H9 (cell line): ENCODE data around the gene TRAFD1. TPM values are rescaled to one million over a fixed set of nuclear protein-coding genes. Genes with fewer than 3 reads are reported as not detected.

Source experiments
- DNase-seq: peaks from one replicate; pipeline ENCODE4 v3.0.0-alpha.2; 2017
- H2AFZ ChIP-seq: one replicate; pipeline ENCODE4 v1.6.1; 2013; ENCODE audit warnings: mild to moderate bottlenecking, low read length, control low read depth, moderate library complexity
- H2AK5ac ChIP-seq: 2 replicates; pipeline ENCODE4 v1.6.1; 2013; ENCODE audit warnings: low read length, control low read depth, mixed read lengths; ENCODE audit not compliant: insufficient read length
- H2BK120ac ChIP-seq: one replicate; pipeline ENCODE4 v1.6.1; 2013; ENCODE audit warnings: low read depth, mild to moderate bottlenecking, low read length, control low read depth, inconsistent platforms; ENCODE audit not compliant: poor library complexity, severe bottlenecking
- H2BK12ac ChIP-seq: 2 replicates; pipeline ENCODE4 v1.6.1; 2013; ENCODE audit warnings: low read length, control low read depth, mixed read lengths, low read depth; ENCODE audit not compliant: insufficient read length
- H2BK15ac ChIP-seq: 2 replicates; pipeline ENCODE4 v1.6.1; 2013; ENCODE audit warnings: low read depth, low read length, control low read depth
- H2BK20ac ChIP-seq: one replicate; pipeline ENCODE4 v1.6.1; 2013; ENCODE audit warnings: low read depth, mild to moderate bottlenecking, low read length, control low read depth, inconsistent platforms; ENCODE audit not compliant: poor library complexity, severe bottlenecking
- H2BK5ac ChIP-seq: 2 replicates; pipeline ENCODE4 v1.6.1; 2013; ENCODE audit warnings: low read length, control low read depth, mixed read lengths; ENCODE audit not compliant: insufficient read length
- H3K14ac ChIP-seq: 2 replicates; pipeline ENCODE4 v1.6.1; 2013; ENCODE audit warnings: low read length, control low read depth; ENCODE audit not compliant: insufficient read depth
- H3K18ac ChIP-seq: 2 replicates; pipeline ENCODE4 v1.6.1; 2013; ENCODE audit warnings: low read depth, mild to moderate bottlenecking, mixed read lengths, low read length, control low read depth; ENCODE audit not compliant: insufficient read length
- H3K23ac ChIP-seq: 2 replicates; pipeline ENCODE4 v1.6.1; 2013; ENCODE audit warnings: low read length, control low read depth, mixed read lengths, low read depth; ENCODE audit not compliant: insufficient read length
- H3K23me2 ChIP-seq: 2 replicates; pipeline ENCODE4 v1.6.1; 2013; ENCODE audit warnings: low read depth, mild to moderate bottlenecking, mixed read lengths, low read length, control low read depth; ENCODE audit not compliant: insufficient read length, poor library complexity, severe bottlenecking
- H3K27ac ChIP-seq: 2 replicates; pipeline ENCODE4 v1.5.1; 2013; ENCODE audit warnings: low read length, control low read depth, mixed read lengths, low read depth; ENCODE audit not compliant: insufficient read length
- H3K27me3 ChIP-seq: 2 replicates; pipeline ENCODE4 v1.6.1; 2013; ENCODE audit warnings: low read length, control low read depth, inconsistent platforms; ENCODE audit not compliant: insufficient read depth
- H3K4ac ChIP-seq: 2 replicates; pipeline ENCODE4 v1.6.1; 2013; ENCODE audit warnings: low read depth, mild to moderate bottlenecking, control low read depth, inconsistent platforms, low read length, moderate library complexity
- H3K4me1 ChIP-seq: 2 replicates; pipeline ENCODE4 v1.6.1; 2013; ENCODE audit warnings: low read length, control low read depth, inconsistent platforms; ENCODE audit not compliant: insufficient read depth
- H3K4me2 ChIP-seq: 2 replicates; pipeline ENCODE4 v1.6.1; 2013; ENCODE audit warnings: low read length, control low read depth, mixed read lengths; ENCODE audit not compliant: insufficient read length, insufficient read depth
- H3K56ac ChIP-seq: 2 replicates; pipeline ENCODE4 v1.6.1; 2013; ENCODE audit warnings: low read depth, mild to moderate bottlenecking, mixed read lengths, low read length, control low read depth; ENCODE audit not compliant: insufficient read length
- H3K79me1 ChIP-seq: 2 replicates; pipeline ENCODE4 v1.6.1; 2013; ENCODE audit warnings: low read depth, mild to moderate bottlenecking, moderate library complexity, low read length, control low read depth, inconsistent platforms; ENCODE audit not compliant: insufficient read depth, poor library complexity, severe bottlenecking
- H3K79me2 ChIP-seq: 2 replicates; pipeline ENCODE4 v1.6.1; 2013; ENCODE audit warnings: low read length, control low read depth, inconsistent platforms; ENCODE audit not compliant: insufficient read depth
- H3K9ac ChIP-seq: 2 replicates; pipeline ENCODE4 v1.6.1; 2013; ENCODE audit warnings: low read length, control low read depth, mixed read lengths; ENCODE audit not compliant: insufficient read length; ENCODE audit errors: extremely low read depth
- H3K9me3 ChIP-seq: one replicate; pipeline ENCODE4 v1.6.1; 2013; ENCODE audit warnings: low read depth, low read length, inconsistent platforms; ENCODE audit not compliant: control insufficient read depth
- H3T11ph ChIP-seq: one replicate; pipeline ENCODE4 v1.6.1; 2013; ENCODE audit warnings: mild to moderate bottlenecking, low read length, control low read depth, inconsistent platforms
- H4K20me1 ChIP-seq: one replicate; pipeline ENCODE4 v1.6.1; 2013; ENCODE audit not compliant: control insufficient read depth, insufficient read length, insufficient read depth
- H4K5ac ChIP-seq: 2 replicates; pipeline ENCODE4 v1.6.1; 2013; ENCODE audit warnings: low read depth, mild to moderate bottlenecking, mixed read lengths, low read length, control low read depth; ENCODE audit not compliant: insufficient read length
- H4K8ac ChIP-seq: replicated peaks from 2 replicates; pipeline ENCODE4 v1.6.1; 2013; ENCODE audit warnings: low read length, control low read depth, mixed read lengths, low read depth; ENCODE audit not compliant: insufficient read length
- H4K91ac ChIP-seq: 2 replicates; pipeline ENCODE4 v1.6.1; 2013; ENCODE audit warnings: low read depth, mild to moderate bottlenecking, moderate library complexity, mixed read lengths, low read length, control low read depth; ENCODE audit not compliant: insufficient read length
- H3K27ac Mint-ChIP-seq, 3 experiments: 2 replicates in 2 of 3; 3 replicates in 1 of 3; pipeline ENCODE4 v1.8.0; 2020 to 2021; ENCODE audit warnings: mixed read lengths in 3 of 3, mild to moderate bottlenecking in 1 of 3, moderate library complexity in 1 of 3
- H3K27me3 Mint-ChIP-seq: 2 replicates; pipeline ENCODE4 v1.8.0; 2021; ENCODE audit warnings: low read depth, mild to moderate bottlenecking, moderate library complexity, mixed read lengths
- H3K36me3 Mint-ChIP-seq, 3 experiments: 2 replicates in 2 of 3; 3 replicates in 1 of 3; pipeline ENCODE4 v1.8.0; 2020 to 2021; ENCODE audit warnings: low read depth in 3 of 3, mixed read lengths in 3 of 3; ENCODE audit not compliant: insufficient read depth in 1 of 3
- H3K4me1 Mint-ChIP-seq, 2 experiments: 2 replicates each; pipeline ENCODE4 v1.8.0; 2020; ENCODE audit warnings: mixed read lengths in 2 of 2
- H3K4me3 Mint-ChIP-seq, 2 experiments: 2 replicates in 1 of 2; 3 replicates in 1 of 2; pipeline ENCODE4 v1.8.0; 2020 to 2021; ENCODE audit warnings: mild to moderate bottlenecking in 2 of 2, mixed read lengths in 2 of 2, moderate library complexity in 1 of 2
- H3K9me3 Mint-ChIP-seq, 2 experiments: 2 replicates in 1 of 2; 3 replicates in 1 of 2; pipeline ENCODE4 v1.8.0; 2020; ENCODE audit warnings: mild to moderate bottlenecking in 2 of 2, mixed read lengths in 2 of 2, moderate library complexity in 1 of 2
- CTCF ChIP-seq: fragments of 200-600 bp; sonication (generic); conservative IDR thresholded peaks from 3 replicates; pipeline ENCODE4 v1.8.0; 2021; ENCODE audit warnings: antibody characterized with exemption, mild to moderate bottlenecking
- WGBS: extraction: QIAGEN DNeasy Blood & Tissue Kit; methylation state at CpG from one replicate; pipeline ENCODE4 v1.1.7; 2013; ENCODE audit warnings: missing lambda C conversion rate, low lambda C conversion rate, mixed read lengths; ENCODE audit not compliant: insufficient read length; ENCODE audit errors: extremely low coverage; 5-methylcytosine and 5-hydroxymethylcytosine counted together
- total RNA-seq: library from RNA; stranded (reverse); gene quantifications from 2 replicates; pipeline ENCODE4 v1.2.1, GENCODE V29; 2021

Gene TRAFD1
- total RNA-seq, 1 experiment from 2014 or later = 32.0 TPM

GRCh38 chr12:112140728-112141127 is 15.4 kb downstream of the TRAFD1 start:
- Histone ChIP-seq H3K79me1 (no peaks in the 10 kb centered on the region), H2AFZ (no peak overlapping the region), H2BK120ac (no peak overlapping the region), H3K18ac (no peak overlapping the region), H4K8ac (no peak overlapping the region), H3K79me2 (no peaks in the 10 kb centered on the region), H3K4me1 (no peaks in the 10 kb centered on the region), H2BK15ac (no peak overlapping the region), H3K14ac (no peak overlapping the region), H3K4ac (no peak overlapping the region), H3K23ac (no peak overlapping the region), H3K9me3 (no peaks in the 10 kb centered on the region), H2BK12ac (no peak overlapping the region), H3K27ac (no peak overlapping the region), H2BK20ac (no peak overlapping the region), H2BK5ac (no peak overlapping the region), H2AK5ac (no peak overlapping the region), H3K56ac (no peak overlapping the region), H3K4me2 (no peak overlapping the region), H3T11ph (no peak overlapping the region), H3K9ac (no peak overlapping the region), H4K5ac (no peak overlapping the region), H3K27me3 (no peaks in the 10 kb centered on the region), H4K20me1 (no peaks in the 10 kb centered on the region), H3K23me2 (no peaks in the 10 kb centered on the region), H4K91ac (no peak overlapping the region)
- peak; percentile 9 for DNase-seq
- no peak for TF ChIP-seq CTCF
- H3K4me1 Mint-ChIP-seq = no peaks in the 10 kb centered on the region
- no peak overlapping the region for H3K27ac Mint-ChIP-seq
- peaks cover 12 to 57% (median 29%) of the 10 kb centered on the region in 3 experiments; a peak in 6 of 7 replicates for H3K36me3 Mint-ChIP-seq
- H3K27me3 Mint-ChIP-seq = no peaks in the 10 kb centered on the region
- H3K9me3 Mint-ChIP-seq = no peaks in the 10 kb centered on the region
- WGBS = no CpG with 5 or more reads among the region's 5 CpGs
- no peak overlapping the region for H3K4me3 Mint-ChIP-seq
